ENCODE measurements around the gene MGAT4B. TPM values are rescaled to one million over a fixed set of nuclear protein-coding genes. Genes with fewer than 3 reads are reported as not detected.

The MGAT4B gene
- total RNA-seq, 3 donors from 2014 or later = 43.6 to 63.7 (median 54.5) TPM

DNA sequence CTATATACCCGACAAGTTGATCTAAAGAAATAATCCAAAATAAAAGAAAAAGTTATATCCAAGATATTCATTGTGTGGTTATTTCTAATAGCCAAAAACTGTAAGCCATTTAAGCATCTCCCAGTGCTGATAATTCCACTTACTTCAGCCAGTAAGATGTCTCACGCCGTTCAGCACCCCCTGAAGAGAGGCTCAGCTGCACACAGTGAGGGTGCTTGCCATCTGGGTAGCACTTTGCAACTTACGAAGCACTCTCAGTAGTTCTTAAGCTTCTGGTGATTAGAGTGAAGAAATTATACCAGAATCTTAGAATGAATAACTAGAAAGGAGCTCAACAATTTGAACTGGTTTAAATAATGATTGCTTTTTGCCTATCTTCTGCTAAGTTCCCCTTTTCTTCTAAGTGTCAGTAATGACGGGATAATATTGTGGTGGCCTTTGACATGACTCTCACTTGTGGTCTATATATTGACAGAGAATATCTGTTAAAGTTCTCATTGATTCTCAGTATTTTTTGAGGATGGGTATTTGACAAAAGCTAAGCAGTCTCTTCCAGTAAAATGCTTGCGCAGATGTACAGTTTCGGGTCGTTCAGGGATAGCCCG lies 39.1 kb downstream of the MGAT4B start:
- no peak for DNase-seq
- Mint-ChIP-seq H3K27me3 (ENCODE audit: low read depth) (no peaks in the 10 kb centered on the region), H3K9me3 (no peaks in the 10 kb centered on the region), H3K4me3 (no peak overlapping the region), H3K4me1 (ENCODE audit: low read depth) (peaks cover 15% of the 10 kb centered on the region), H3K36me3 (ENCODE audit: insufficient read depth) (peaks cover 25% of the 10 kb centered on the region)
- no peak for ATAC-seq

DNA sequence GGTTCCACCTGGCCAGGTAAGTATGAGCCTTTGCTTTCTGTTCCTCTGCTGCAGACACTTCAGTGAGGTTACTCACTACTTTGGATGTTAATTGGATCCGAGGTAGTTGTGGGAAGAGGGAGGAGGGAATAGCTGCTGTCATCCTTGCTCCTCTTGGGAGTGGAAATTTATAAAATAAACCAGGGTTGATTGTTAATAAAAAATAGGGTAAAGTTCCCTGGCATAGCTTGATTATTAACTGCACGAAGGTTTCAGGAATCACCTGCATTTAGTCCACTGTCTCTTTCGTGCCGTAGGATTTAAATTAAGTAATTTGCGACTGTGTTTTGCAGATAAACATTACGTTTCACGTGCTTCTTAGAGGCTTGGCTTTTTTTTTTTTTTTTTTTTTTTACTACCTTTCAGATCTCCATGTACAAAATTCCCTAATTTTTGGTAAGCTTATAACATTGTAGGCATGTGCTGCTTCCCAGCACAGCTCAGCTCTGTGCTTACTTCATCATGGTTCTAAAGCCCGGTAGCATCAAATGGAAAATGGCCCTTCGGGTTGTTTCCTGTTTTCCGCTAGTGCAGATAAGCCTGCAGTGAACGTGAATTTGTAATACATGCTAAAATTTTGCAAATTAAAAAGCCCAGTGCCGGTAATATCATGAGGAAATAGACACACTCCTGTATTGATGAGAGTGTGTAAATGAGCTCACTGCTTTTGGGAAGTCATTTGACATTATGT lies 39.8 kb downstream of the MGAT4B start:
- no peak for DNase-seq
- Mint-ChIP-seq H3K4me1 (ENCODE audit: low read depth) (peaks cover 21% of the 10 kb centered on the region), H3K27me3 (ENCODE audit: low read depth) (no peaks in the 10 kb centered on the region), H3K4me3 (no peak overlapping the region), H3K36me3 (ENCODE audit: insufficient read depth) (peaks cover 23% of the 10 kb centered on the region), H3K9me3 (no peaks in the 10 kb centered on the region)
- no peak for ATAC-seq

GRCh38 chr5:179766021-179766725 lies 40.5 kb downstream of the MGAT4B start:
- peaks cover 23% of the 10 kb centered on the region for H3K36me3 Mint-ChIP-seq (ENCODE audit: insufficient read depth)
- H3K27me3 Mint-ChIP-seq (ENCODE audit: low read depth) = no peaks in the 10 kb centered on the region
- DNase-seq (no peak), ATAC-seq (no peak)
- H3K9me3 Mint-ChIP-seq = no peaks in the 10 kb centered on the region
- no peak overlapping the region for H3K4me3 Mint-ChIP-seq
- H3K4me1 Mint-ChIP-seq (ENCODE audit: low read depth) = peaks cover 26% of the 10 kb centered on the region

- DNase-seq = no peak
- H3K27me3 Mint-ChIP-seq (ENCODE audit: low read depth) = no peaks in the 10 kb centered on the region
Observed at GRCh38 chr5:179765400-179765799, 41.3 kb downstream of the MGAT4B start.

GRCh38 chr5:179764056-179764455 lies 42.6 kb downstream of the MGAT4B start:
- peaks cover 15% of the 10 kb centered on the region for H3K36me3 Mint-ChIP-seq (ENCODE audit: insufficient read depth)
- DNase-seq (no peak), ATAC-seq (no peak)
- H3K4me3 Mint-ChIP-seq = no peak overlapping the region
- H3K27me3 Mint-ChIP-seq (ENCODE audit: low read depth) = no peaks in the 10 kb centered on the region
- peaks cover 44% of the 10 kb centered on the region for H3K4me1 Mint-ChIP-seq (ENCODE audit: low read depth)
- H3K9me3 Mint-ChIP-seq = no peaks in the 10 kb centered on the region

More at GRCh38 chr5:179765400-179765799, 41.3 kb downstream of the MGAT4B start:
- Mint-ChIP-seq H3K4me3 (no peak overlapping the region), H3K9me3 (no peaks in the 10 kb centered on the region), H3K36me3 (ENCODE audit: insufficient read depth) (peaks cover 17% of the 10 kb centered on the region), H3K4me1 (ENCODE audit: low read depth) (peaks cover 31% of the 10 kb centered on the region)
- ATAC-seq = no peak

GRCh38 chr5:179763215-179763945 lies 43.3 kb downstream of the MGAT4B start:
- ATAC-seq = peak; percentile 35 to 61
- H3K27me3 Mint-ChIP-seq (ENCODE audit: low read depth) = no peaks in the 10 kb centered on the region
- DNase-seq = peak; percentile 28
- peaks cover 9% of the 10 kb centered on the region for H3K36me3 Mint-ChIP-seq (ENCODE audit: insufficient read depth)
- H3K4me1 Mint-ChIP-seq (ENCODE audit: low read depth) = peaks cover 46% of the 10 kb centered on the region
- no peaks in the 10 kb centered on the region for H3K9me3 Mint-ChIP-seq
- H3K4me3 Mint-ChIP-seq = no peak overlapping the region

DNA sequence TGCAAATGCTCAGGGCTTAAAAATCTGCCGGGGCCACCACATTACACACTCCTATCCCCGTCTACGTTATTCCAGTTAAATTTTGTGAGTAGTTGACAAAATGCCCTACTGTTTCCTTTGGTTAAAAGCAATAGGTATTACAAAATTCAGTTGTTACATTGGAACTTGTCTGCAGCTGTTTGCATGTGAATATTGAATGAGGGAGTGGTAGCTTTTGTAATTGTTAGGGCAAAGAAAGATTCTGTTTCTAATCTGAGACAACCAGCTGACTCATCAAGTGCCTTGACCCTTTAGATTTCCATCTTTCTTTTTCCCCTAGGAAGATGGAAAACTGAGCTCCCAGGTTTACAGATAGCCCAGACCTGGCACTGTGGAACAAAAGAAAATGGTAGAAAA lies 43.9 kb downstream of the MGAT4B start:
- peaks cover 46% of the 10 kb centered on the region for H3K4me1 Mint-ChIP-seq (ENCODE audit: low read depth)

DNA sequence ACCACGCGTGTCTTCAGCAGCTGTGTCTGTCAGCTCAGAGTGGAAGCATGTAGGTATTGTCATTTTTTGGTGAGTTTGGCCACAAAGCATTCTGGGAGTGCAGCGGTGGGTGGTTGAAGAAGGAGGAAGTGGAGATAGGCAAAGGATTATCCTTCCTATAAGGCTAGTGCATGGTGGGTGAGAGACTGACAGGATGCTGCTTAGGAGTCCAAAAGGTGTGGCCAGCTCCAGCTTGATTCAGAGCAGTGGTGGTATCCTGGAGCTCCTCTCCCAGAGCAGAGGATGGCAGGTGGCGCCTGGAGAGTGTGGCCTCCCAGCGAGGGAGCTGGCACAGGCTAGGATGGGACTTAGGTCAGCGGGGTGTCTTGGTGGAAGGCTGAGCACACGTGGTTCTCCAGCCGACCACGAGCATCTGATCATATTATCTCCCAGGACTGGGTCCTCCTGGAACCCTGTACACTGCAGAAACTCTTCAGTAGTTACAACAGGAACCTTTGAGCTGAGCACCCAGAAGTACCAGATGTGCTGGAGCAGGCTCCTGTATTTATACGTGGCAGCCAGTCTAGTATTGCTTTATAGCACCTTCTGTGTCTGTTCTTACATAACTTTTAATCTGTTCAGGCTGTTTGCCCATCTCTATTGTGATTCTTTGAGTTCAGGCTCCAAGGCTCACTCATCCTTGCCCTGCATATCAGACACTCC lies 44.4 kb downstream of the MGAT4B start:
- H3K4me1 Mint-ChIP-seq (ENCODE audit: low read depth) = peaks cover 46% of the 10 kb centered on the region
- H3K36me3 Mint-ChIP-seq (ENCODE audit: insufficient read depth) = peaks cover 8% of the 10 kb centered on the region
- no peak for DNase-seq
- ATAC-seq = peak; percentile 15 to 19
- H3K9me3 Mint-ChIP-seq = no peaks in the 10 kb centered on the region
- H3K27me3 Mint-ChIP-seq (ENCODE audit: low read depth) = no peaks in the 10 kb centered on the region
- H3K4me3 Mint-ChIP-seq = no peak overlapping the region

More for the DNA sequence above, 43.9 kb downstream of the MGAT4B start:
- H3K4me3 Mint-ChIP-seq = no peak overlapping the region
- H3K27me3 Mint-ChIP-seq (ENCODE audit: low read depth) = no peaks in the 10 kb centered on the region
- no peak for ATAC-seq
- no peak for DNase-seq
- H3K36me3 Mint-ChIP-seq (ENCODE audit: insufficient read depth) = peaks cover 8% of the 10 kb centered on the region
- H3K9me3 Mint-ChIP-seq = no peaks in the 10 kb centered on the region

GRCh38 chr5:179759581-179760551 lies 46.8 kb downstream of the MGAT4B start:
- H3K36me3 Mint-ChIP-seq (ENCODE audit: insufficient read depth) = peaks cover 3% of the 10 kb centered on the region

GRCh38 chr5:179758955-179759354 lies 47.7 kb downstream of the MGAT4B start:
- Mint-ChIP-seq H3K36me3 (ENCODE audit: insufficient read depth) (peaks cover 3% of the 10 kb centered on the region), H3K4me1 (ENCODE audit: low read depth) (peaks cover 61% of the 10 kb centered on the region), H3K9me3 (no peaks in the 10 kb centered on the region), H3K27me3 (ENCODE audit: low read depth) (no peaks in the 10 kb centered on the region), H3K4me3 (no peak overlapping the region)
- DNase-seq = no peak
- ATAC-seq = peak in 1 of 2 donors; percentile 7

More at GRCh38 chr5:179759581-179760551, 46.8 kb downstream of the MGAT4B start:
- DNase-seq (peak; percentile 11), ATAC-seq (peak; percentile 81)
- Mint-ChIP-seq H3K27me3 (ENCODE audit: low read depth) (no peaks in the 10 kb centered on the region), H3K4me3 (peak overlapping the region; percentile 9), H3K9me3 (no peaks in the 10 kb centered on the region), H3K4me1 (ENCODE audit: low read depth) (peaks cover 52% of the 10 kb centered on the region)

DNA sequence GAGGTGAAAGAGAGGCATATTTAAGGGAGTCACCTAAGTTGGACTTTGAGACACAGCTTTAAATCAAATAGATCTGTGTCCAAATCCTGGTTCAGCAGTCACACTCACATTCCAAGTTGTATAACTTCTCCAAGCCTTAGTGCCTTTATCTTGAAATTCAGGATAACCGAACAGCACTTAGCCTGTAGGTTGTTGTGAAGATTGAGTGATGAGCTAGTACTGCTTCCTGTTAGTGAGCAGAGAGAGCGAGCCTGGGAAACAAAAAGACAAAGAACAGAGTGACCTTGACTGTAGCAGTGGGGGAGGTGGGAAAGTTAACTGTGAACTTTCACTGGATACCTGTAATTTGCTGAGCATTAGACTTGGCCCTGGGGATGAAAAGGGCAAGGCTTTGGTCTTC lies 51.6 kb downstream of the MGAT4B start:
- DNase-seq (no peak), ATAC-seq (peak in 1 of 2 donors; percentile 59)
- peaks cover 9% of the 10 kb centered on the region for H3K36me3 Mint-ChIP-seq (ENCODE audit: insufficient read depth)
- H3K4me1 Mint-ChIP-seq (ENCODE audit: low read depth) = peaks cover 40% of the 10 kb centered on the region
- H3K27me3 Mint-ChIP-seq (ENCODE audit: low read depth) = no peaks in the 10 kb centered on the region
- H3K4me3 Mint-ChIP-seq = no peak overlapping the region
- no peaks in the 10 kb centered on the region for H3K9me3 Mint-ChIP-seq

- Mint-ChIP-seq H3K9me3 (no peaks in the 10 kb centered on the region), H3K4me3 (no peak overlapping the region), H3K36me3 (ENCODE audit: insufficient read depth) (peaks cover 11% of the 10 kb centered on the region), H3K4me1 (ENCODE audit: low read depth) (peaks cover 33% of the 10 kb centered on the region), H3K27me3 (ENCODE audit: low read depth) (no peaks in the 10 kb centered on the region)
- no peak for DNase-seq
- no peak for ATAC-seq
Observed at GRCh38 chr5:179753971-179754370, 52.7 kb downstream of the MGAT4B start.
